GM10248 (cell line): ENCODE results near the gene MAN2C1.

Experiments
- CTCF ChIA-PET: fragments of 300-600 bp; sonication (Branson Sonifier 250); formaldehyde crosslinking; extraction: SDS; loops from one replicate; lab custom pipeline; 2021; ENCODE audit warnings: antibody characterized with exemption; lab: Yijun Ruan, JAX
- POLR2A ChIA-PET: fragments of 350-650 bp; sonication (Branson Sonifier 250); formaldehyde crosslinking; extraction: SDS; loops from one replicate; lab custom pipeline; 2020; ENCODE audit warnings: antibody characterized with exemption; lab: Yijun Ruan, JAX
- DNase-seq: peaks from one replicate; pipeline ENCODE4 v3.0.0; 2012; ENCODE audit errors: extremely low spot score
- TF ChIP-seq, protein P1 (sequence below): IDR thresholded peaks from 2 replicates; pipeline ENCODE4 v1.5.1; 2012; ENCODE audit warnings: mild to moderate bottlenecking, low read depth; ENCODE audit errors: extremely low read depth, missing control alignments, control extremely low read depth

Gene MAN2C1

GRCh38 chr15:75368689-75369239 lies 357 bp upstream of the MAN2C1 start:
- DNase-seq: no peak
- ChIA-PET POLR2A (interaction anchor here (1.3 to 2.8 kb wide), 4 partner anchors 29 to 271 kb away, joined by 4 to 23 read pairs (median 13); partner anchors contain the start of genes IMP3 and SIN3A), CTCF (interaction anchor here (1.0 to 4.5 kb wide), 20 partner anchors 9 to 325 kb away, joined by 3 to 47 read pairs (median 8); partner anchors contain the start of genes NEIL1, SIN3A, SNUPN and SNX33)
- TF ChIP-seq, protein P1, sequence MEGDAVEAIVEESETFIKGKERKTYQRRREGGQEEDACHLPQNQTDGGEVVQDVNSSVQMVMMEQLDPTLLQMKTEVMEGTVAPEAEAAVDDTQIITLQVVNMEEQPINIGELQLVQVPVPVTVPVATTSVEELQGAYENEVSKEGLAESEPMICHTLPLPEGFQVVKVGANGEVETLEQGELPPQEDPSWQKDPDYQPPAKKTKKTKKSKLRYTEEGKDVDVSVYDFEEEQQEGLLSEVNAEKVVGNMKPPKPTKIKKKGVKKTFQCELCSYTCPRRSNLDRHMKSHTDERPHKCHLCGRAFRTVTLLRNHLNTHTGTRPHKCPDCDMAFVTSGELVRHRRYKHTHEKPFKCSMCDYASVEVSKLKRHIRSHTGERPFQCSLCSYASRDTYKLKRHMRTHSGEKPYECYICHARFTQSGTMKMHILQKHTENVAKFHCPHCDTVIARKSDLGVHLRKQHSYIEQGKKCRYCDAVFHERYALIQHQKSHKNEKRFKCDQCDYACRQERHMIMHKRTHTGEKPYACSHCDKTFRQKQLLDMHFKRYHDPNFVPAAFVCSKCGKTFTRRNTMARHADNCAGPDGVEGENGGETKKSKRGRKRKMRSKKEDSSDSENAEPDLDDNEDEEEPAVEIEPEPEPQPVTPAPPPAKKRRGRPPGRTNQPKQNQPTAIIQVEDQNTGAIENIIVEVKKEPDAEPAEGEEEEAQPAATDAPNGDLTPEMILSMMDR: no peak

DNA sequence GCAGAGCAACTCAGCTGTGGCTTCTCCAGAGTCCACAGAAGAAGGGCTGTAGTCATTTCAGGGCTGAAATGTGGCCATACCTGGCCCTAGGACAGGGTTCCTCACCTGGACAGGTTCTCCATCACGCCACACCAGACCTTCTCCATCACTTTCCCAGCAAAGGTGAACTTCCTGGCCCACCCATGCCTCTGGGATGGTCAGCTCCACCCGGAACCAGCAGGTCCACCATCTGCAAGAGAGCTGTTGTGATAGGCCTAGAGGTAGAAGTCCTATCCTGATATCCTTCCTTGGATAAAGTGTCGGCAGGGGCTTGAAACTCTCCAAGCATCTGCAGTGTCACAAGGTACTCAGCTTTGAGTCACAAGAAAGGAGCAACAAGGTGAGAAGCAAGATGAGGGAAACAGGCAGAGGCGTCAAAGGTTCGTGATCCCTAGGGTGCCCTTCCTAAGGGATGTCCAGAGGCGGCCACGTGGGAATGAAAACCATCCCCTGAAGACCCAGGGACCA lies 948 bp downstream of the MAN2C1 start:
- ChIA-PET POLR2A (interaction anchor here (0.7 to 2.8 kb wide), 12 partner anchors 14 to 280 kb away, joined by 3 to 23 read pairs (median 4); partner anchors contain the start of genes IMP3, PTPN9, SIN3A and SNX33), CTCF (interaction anchor here (0.7 to 4.5 kb wide), 42 partner anchors 8 to 435 kb away, joined by 3 to 47 read pairs (median 5); partner anchors contain the start of genes IMP3, NEIL1, SIN3A and SNX33)
- no peak for DNase-seq
- TF ChIP-seq, protein P1: no peak

- CTCF ChIA-PET: interaction anchor here (1.0 to 4.5 kb wide), 23 partner anchors 11 to 435 kb away, joined by 3 to 47 read pairs (median 8); partner anchors contain the start of genes IMP3, NEIL1, SIN3A and SNX33
- POLR2A ChIA-PET: no interaction called here
- DNase-seq: no peak
- TF ChIP-seq, protein P1: no peak
These were observed 1.4 kb downstream of the MAN2C1 start for GRCh38 chr15:75367006-75367405.

- CTCF ChIA-PET: interaction anchor here (1.0 to 4.5 kb wide), 6 partner anchors 12 to 316 kb away, joined by 3 to 47 read pairs (median 18); partner anchors contain the start of genes IMP3, SIN3A and SNX33
- POLR2A ChIA-PET: no interaction called here
These were observed 2.2 kb downstream of the MAN2C1 start for GRCh38 chr15:75366163-75366562.

DNA sequence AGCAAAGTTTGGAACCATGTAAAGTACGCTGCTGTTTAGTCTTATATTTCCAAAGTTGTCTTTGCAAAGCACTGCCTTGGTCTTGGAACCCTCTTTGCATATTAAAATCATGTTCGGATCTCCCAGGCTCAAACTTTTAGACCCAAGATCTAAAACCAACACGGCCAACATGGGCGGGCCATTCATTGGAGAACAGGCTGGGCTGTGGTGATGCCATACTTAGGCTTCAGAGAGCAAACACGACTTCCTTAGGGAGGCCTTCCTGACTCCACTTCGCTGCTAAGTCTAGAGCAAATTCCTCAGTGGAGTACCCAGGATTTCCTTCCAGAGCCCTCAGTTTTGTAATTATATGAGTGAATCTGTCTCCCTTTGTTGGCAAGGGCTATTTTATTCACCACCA lies 3.5 kb downstream of the MAN2C1 start:
- POLR2A ChIA-PET: no interaction called here
- TF ChIP-seq, protein P1: no peak
- CTCF ChIA-PET: no interaction called here
- no peak for DNase-seq

More at GRCh38 chr15:75366163-75366562, 2.2 kb downstream of the MAN2C1 start:
- TF ChIP-seq, protein P1: no peak
- DNase-seq: no peak

DNA sequence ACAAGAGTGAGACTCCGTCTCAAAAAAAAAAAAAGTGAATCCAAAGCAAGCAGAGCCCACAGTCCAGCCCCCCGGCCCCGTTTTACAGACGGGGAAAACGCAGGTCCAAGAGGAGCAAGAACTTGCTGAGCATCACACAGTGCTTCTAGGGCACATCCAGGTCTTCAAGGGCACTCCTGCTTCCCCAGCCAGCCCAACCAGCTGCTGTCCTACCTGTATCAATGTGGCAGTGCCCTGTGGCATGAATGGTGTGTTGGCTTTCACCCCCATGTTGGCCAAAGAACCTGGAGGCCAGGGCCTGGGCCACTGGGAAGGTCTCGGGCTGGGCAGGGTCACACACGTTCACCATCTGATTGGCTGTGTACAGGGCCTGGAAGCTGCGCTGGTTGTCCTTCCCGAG lies 4.6 kb downstream of the MAN2C1 start:
- TF ChIP-seq, protein P1: no peak
- POLR2A ChIA-PET: no interaction called here
- CTCF ChIA-PET: no interaction called here
- DNase-seq: no peak
